WTC11 (cell line): ENCODE data around the gene DNMT3A.

Experiments
- ATF1 ChIP-seq: sonication (generic); formaldehyde crosslinking; IDR thresholded peaks from 2 replicates; pipeline ENCODE4 v1.8.1; 2023; ENCODE audit warnings: mild to moderate bottlenecking, moderate library complexity, missing genetic modification reagents
- CREB1 ChIP-seq: sonication (generic); formaldehyde crosslinking; IDR thresholded peaks from 2 replicates; pipeline ENCODE4 v1.8.0; 2023; ENCODE audit warnings: mild to moderate bottlenecking, missing genetic modification reagents
- JUN ChIP-seq: sonication (generic); formaldehyde crosslinking; IDR thresholded peaks from 2 replicates; pipeline ENCODE4 v1.8.0; 2023; ENCODE audit warnings: mild to moderate bottlenecking, missing genetic modification reagents
- SMAD3 ChIP-seq: sonication (generic); formaldehyde crosslinking; IDR thresholded peaks from 2 replicates; pipeline ENCODE4 v1.8.0; 2022; ENCODE audit warnings: missing genetic modification reagents, mild to moderate bottlenecking, borderline replicate concordance
- SMAD4 ChIP-seq: sonication (generic); formaldehyde crosslinking; IDR thresholded peaks from 2 replicates; pipeline ENCODE4 v1.8.0; 2022; ENCODE audit warnings: mild to moderate bottlenecking, missing genetic modification reagents
- TCF7 ChIP-seq: sonication (generic); formaldehyde crosslinking; IDR thresholded peaks from 2 replicates; pipeline ENCODE4 v1.8.0; 2022; ENCODE audit warnings: mild to moderate bottlenecking, low read depth, missing genetic modification reagents, moderate library complexity
- ZNF121 ChIP-seq: sonication (generic); formaldehyde crosslinking; IDR thresholded peaks from 2 replicates; pipeline ENCODE4 v1.8.0; 2023; ENCODE audit warnings: missing genetic modification reagents
- TF ChIP-seq, protein P1 (sequence below): sonication (generic); formaldehyde crosslinking; IDR thresholded peaks from 2 replicates; pipeline ENCODE4 v1.8.1; 2023; ENCODE audit warnings: mild to moderate bottlenecking, missing genetic modification reagents, borderline replicate concordance
- TF ChIP-seq, protein P2 (sequence below): sonication (generic); formaldehyde crosslinking; IDR thresholded peaks from 2 replicates; pipeline ENCODE4 v1.8.1; 2022; ENCODE audit warnings: missing genetic modification reagents, borderline replicate concordance
- TF ChIP-seq, protein P3 (sequence below): fragments of 200-600 bp; IDR thresholded peaks from 2 replicates; pipeline ENCODE4 v1.8.0; 2022; ENCODE audit warnings: antibody characterized with exemption
- TF ChIP-seq, protein P4 (sequence below): sonication (generic); formaldehyde crosslinking; IDR thresholded peaks from 2 replicates; pipeline ENCODE4 v1.8.1; 2023; ENCODE audit warnings: mild to moderate bottlenecking, missing genetic modification reagents

DNA sequence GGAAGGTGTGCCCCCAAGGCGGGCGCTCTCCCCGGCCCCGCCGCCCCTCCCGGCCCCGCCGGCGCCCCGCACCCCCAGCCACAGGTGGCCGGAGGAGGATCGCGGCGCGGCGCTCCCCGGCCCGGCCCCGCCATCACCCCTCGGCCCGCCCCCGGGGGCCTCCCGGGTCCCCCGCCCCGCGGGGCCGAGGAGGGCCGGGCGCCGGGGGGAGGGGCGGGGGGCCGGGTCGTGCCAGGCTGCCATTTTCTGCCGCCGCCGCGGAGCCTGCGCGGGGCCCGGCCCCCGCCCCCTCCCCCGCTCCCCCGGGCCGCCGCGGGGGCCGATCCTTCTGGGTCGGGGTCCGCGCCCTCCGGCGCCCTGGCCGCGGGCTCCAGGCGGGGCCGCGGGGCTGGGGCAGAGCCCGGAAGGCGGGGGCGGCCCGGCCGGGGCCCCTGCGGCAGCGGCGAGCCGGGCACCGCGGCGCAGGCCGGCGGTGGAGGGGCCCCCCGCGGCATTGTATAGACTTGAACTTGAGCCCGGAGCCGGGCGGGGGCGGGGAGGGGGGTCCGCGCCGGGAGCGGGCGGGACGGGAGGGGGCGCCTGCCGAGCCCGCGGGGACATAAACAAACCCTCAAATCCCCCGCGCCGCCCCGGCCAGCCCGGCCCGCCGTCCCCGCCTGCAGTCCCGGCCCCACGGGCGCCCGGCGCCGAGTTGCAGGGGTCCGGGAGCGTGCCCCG, 556 bp downstream of the DNMT3A start:
- TF ChIP-seq, protein P1, sequence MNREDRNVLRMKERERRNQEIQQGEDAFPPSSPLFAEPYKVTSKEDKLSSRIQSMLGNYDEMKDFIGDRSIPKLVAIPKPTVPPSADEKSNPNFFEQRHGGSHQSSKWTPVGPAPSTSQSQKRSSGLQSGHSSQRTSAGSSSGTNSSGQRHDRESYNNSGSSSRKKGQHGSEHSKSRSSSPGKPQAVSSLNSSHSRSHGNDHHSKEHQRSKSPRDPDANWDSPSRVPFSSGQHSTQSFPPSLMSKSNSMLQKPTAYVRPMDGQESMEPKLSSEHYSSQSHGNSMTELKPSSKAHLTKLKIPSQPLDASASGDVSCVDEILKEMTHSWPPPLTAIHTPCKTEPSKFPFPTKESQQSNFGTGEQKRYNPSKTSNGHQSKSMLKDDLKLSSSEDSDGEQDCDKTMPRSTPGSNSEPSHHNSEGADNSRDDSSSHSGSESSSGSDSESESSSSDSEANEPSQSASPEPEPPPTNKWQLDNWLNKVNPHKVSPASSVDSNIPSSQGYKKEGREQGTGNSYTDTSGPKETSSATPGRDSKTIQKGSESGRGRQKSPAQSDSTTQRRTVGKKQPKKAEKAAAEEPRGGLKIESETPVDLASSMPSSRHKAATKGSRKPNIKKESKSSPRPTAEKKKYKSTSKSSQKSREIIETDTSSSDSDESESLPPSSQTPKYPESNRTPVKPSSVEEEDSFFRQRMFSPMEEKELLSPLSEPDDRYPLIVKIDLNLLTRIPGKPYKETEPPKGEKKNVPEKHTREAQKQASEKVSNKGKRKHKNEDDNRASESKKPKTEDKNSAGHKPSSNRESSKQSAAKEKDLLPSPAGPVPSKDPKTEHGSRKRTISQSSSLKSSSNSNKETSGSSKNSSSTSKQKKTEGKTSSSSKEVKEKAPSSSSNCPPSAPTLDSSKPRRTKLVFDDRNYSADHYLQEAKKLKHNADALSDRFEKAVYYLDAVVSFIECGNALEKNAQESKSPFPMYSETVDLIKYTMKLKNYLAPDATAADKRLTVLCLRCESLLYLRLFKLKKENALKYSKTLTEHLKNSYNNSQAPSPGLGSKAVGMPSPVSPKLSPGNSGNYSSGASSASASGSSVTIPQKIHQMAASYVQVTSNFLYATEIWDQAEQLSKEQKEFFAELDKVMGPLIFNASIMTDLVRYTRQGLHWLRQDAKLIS (CRISPR knock-in tag) = no peak
- TF ChIP-seq, protein P2, sequence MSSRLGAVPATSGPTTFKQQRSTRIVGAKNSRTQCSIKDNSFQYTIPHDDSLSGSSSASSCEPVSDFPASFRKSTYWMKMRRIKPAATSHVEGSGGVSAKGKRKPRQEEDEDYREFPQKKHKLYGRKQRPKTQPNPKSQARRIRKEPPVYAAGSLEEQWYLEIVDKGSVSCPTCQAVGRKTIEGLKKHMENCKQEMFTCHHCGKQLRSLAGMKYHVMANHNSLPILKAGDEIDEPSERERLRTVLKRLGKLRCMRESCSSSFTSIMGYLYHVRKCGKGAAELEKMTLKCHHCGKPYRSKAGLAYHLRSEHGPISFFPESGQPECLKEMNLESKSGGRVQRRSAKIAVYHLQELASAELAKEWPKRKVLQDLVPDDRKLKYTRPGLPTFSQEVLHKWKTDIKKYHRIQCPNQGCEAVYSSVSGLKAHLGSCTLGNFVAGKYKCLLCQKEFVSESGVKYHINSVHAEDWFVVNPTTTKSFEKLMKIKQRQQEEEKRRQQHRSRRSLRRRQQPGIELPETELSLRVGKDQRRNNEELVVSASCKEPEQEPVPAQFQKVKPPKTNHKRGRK (CRISPR knock-in tag) = no peak
- TF ChIP-seq, protein P3, sequence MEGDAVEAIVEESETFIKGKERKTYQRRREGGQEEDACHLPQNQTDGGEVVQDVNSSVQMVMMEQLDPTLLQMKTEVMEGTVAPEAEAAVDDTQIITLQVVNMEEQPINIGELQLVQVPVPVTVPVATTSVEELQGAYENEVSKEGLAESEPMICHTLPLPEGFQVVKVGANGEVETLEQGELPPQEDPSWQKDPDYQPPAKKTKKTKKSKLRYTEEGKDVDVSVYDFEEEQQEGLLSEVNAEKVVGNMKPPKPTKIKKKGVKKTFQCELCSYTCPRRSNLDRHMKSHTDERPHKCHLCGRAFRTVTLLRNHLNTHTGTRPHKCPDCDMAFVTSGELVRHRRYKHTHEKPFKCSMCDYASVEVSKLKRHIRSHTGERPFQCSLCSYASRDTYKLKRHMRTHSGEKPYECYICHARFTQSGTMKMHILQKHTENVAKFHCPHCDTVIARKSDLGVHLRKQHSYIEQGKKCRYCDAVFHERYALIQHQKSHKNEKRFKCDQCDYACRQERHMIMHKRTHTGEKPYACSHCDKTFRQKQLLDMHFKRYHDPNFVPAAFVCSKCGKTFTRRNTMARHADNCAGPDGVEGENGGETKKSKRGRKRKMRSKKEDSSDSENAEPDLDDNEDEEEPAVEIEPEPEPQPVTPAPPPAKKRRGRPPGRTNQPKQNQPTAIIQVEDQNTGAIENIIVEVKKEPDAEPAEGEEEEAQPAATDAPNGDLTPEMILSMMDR = no peak
- TF ChIP-seq TCF7 (CRISPR knock-in tag) = no peak
- no peak for TF ChIP-seq SMAD3 (CRISPR knock-in tag)
- no peak for TF ChIP-seq CREB1 (CRISPR knock-in tag)
- TF ChIP-seq JUN = no peak
- TF ChIP-seq ZNF121 = no peak
- TF ChIP-seq SMAD4 (CRISPR knock-in tag) = no peak
- TF ChIP-seq ATF1 (CRISPR knock-in tag) = no peak
- TF ChIP-seq, protein P4, sequence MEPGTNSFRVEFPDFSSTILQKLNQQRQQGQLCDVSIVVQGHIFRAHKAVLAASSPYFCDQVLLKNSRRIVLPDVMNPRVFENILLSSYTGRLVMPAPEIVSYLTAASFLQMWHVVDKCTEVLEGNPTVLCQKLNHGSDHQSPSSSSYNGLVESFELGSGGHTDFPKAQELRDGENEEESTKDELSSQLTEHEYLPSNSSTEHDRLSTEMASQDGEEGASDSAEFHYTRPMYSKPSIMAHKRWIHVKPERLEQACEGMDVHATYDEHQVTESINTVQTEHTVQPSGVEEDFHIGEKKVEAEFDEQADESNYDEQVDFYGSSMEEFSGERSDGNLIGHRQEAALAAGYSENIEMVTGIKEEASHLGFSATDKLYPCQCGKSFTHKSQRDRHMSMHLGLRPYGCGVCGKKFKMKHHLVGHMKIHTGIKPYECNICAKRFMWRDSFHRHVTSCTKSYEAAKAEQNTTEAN (CRISPR knock-in tag) = no peak
